ENCODE results near the gene FBXL22.
A peak's percentile ranks its signal among the peaks of the same experiment; 100 is the strongest.

Gene FBXL22, protein sequence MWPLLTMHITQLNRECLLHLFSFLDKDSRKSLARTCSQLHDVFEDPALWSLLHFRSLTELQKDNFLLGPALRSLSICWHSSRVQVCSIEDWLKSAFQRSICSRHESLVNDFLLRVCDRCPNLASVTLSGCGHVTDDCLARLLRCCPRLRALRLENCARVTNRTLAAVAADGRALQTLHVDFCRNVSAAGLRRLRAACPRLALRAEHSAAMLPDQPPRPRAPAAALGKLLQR

GRCh38 chr15:63597038-63597790 is at the start of gene FBXL22:
Gene FBXL22 (plus strand): TSS chr15:63597387. CDS start chr15:63597393, 6 bp downstream.
- peaks cover 4% of the 10 kb centered on the region; the same call in 1 of the 2 replicates for H3K36me3 ChIP-seq (ENCODE audit: insufficient read depth, low read depth, low read length)
- H3K27me3 ChIP-seq (ENCODE audit: insufficient read depth, low read length): peaks cover 34% of the 10 kb centered on the region
- no peak within 1 kb of the TSS for H3K27ac ChIP-seq (ENCODE audit: low read length)
- H3K4me3 ChIP-seq (ENCODE audit: low read length): no peak within 1 kb of the TSS
- peaks cover 9% of the 10 kb centered on the region; the same call in 1 of the 2 replicates for H3K4me1 ChIP-seq (ENCODE audit: insufficient read depth, low read length)
- H3K9ac ChIP-seq (ENCODE audit: low read depth, low read length): no peak within 1 kb of the TSS
- no peaks in the 10 kb centered on the region for H3K9me3 ChIP-seq (ENCODE audit: insufficient read depth, low read depth, low read length)

- Histone ChIP-seq H3K9me3 (ENCODE audit: insufficient read depth, low read depth, low read length) (no peaks in the 10 kb centered on the region), H3K27me3 (ENCODE audit: insufficient read depth, low read length) (no peaks in the 10 kb centered on the region), H3K4me3 (ENCODE audit: low read length) (no peak overlapping the region), H3K36me3 (ENCODE audit: insufficient read depth, low read depth, low read length) (no peaks in the 10 kb centered on the region), H3K4me1 (ENCODE audit: insufficient read depth, low read length) (peaks cover 16% of the 10 kb centered on the region), H3K9ac (ENCODE audit: low read depth, low read length) (no peak overlapping the region), H3K27ac (ENCODE audit: low read length) (no peak overlapping the region)
Observed at GRCh38 chr15:63551400-63551799, 45.8 kb upstream of the FBXL22 start.

- Histone ChIP-seq H3K27me3 (ENCODE audit: insufficient read depth, low read length) (no peaks in the 10 kb centered on the region), H3K9ac (ENCODE audit: low read depth, low read length) (peak overlapping the region; percentile 53; the same call in 1 of the 2 replicates), H3K36me3 (ENCODE audit: insufficient read depth, low read depth, low read length) (no peaks in the 10 kb centered on the region), H3K4me1 (ENCODE audit: insufficient read depth, low read length) (peaks cover 20% of the 10 kb centered on the region), H3K27ac (ENCODE audit: low read length) (peak overlapping the region; percentile 72), H3K9me3 (ENCODE audit: insufficient read depth, low read depth, low read length) (no peaks in the 10 kb centered on the region), H3K4me3 (ENCODE audit: low read length) (peak overlapping the region; percentile 22; the same call in 1 of the 2 replicates)
Observed at GRCh38 chr15:63553388-63553791, 43.8 kb upstream of the FBXL22 start.

DNA sequence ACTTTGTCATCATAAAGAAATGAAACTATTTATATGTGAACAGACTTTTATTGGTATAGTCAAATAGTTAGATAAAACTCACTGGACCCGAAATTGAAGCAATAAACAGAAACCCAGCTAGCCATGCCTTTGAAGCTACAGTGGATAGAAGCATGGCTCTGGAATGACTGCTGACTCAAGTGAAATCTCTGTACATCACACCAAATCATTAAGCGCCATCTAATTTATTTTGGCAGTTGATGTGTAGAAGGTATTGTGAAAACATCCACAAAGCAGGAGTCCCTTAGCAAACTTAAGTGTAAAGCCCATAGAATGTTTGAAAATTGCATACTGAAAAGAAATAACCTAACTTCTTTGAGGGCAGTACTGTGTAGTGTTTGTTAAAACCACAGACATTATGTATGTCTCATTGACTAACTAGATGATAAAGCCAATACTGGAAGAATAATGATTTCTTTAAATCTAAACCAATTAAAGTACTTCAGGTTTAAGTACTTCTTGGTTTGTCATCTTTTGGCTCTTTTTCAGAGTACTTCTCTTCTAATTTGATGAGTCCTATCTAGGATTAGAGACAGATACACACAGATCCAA is 42.8 kb upstream of the FBXL22 start:
- no peaks in the 10 kb centered on the region for H3K36me3 ChIP-seq (ENCODE audit: insufficient read depth, low read depth, low read length)
- no peaks in the 10 kb centered on the region for H3K27me3 ChIP-seq (ENCODE audit: insufficient read depth, low read length)
- peaks cover 25% of the 10 kb centered on the region for H3K4me1 ChIP-seq (ENCODE audit: insufficient read depth, low read length)
- no peaks in the 10 kb centered on the region for H3K9me3 ChIP-seq (ENCODE audit: insufficient read depth, low read depth, low read length)
- H3K9ac ChIP-seq (ENCODE audit: low read depth, low read length): no peak overlapping the region
- H3K27ac ChIP-seq (ENCODE audit: low read length): no peak overlapping the region
- no peak overlapping the region for H3K4me3 ChIP-seq (ENCODE audit: low read length)

DNA sequence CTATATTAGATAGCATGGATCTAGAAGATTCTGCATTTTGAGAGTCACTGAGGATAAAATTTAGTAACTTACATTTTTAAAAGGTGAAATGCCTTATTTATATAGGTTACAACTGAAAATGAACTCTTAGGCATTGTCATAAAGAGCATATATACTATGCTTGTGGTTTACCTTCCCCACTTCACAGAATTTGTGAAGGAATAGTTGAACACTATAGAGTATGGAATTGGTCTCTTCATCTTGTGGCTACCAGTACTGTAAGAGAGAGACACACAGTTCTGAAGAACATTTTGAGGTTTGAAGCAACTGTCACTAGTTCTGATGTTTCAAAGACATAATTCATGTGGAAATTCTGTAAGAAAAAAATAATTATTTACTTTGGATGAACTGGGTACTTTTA is 41.7 kb upstream of the FBXL22 start:
- Histone ChIP-seq H3K9ac (ENCODE audit: low read depth, low read length) (no peak overlapping the region), H3K27ac (ENCODE audit: low read length) (no peak overlapping the region), H3K36me3 (ENCODE audit: insufficient read depth, low read depth, low read length) (no peaks in the 10 kb centered on the region), H3K27me3 (ENCODE audit: insufficient read depth, low read length) (no peaks in the 10 kb centered on the region), H3K4me3 (ENCODE audit: low read length) (no peak overlapping the region), H3K9me3 (ENCODE audit: insufficient read depth, low read depth, low read length) (no peaks in the 10 kb centered on the region), H3K4me1 (ENCODE audit: insufficient read depth, low read length) (peaks cover 32% of the 10 kb centered on the region)

- Histone ChIP-seq H3K27ac (ENCODE audit: low read length) (no peak overlapping the region), H3K9me3 (ENCODE audit: insufficient read depth, low read depth, low read length) (no peaks in the 10 kb centered on the region), H3K4me1 (ENCODE audit: insufficient read depth, low read length) (peaks cover 39% of the 10 kb centered on the region), H3K9ac (ENCODE audit: low read depth, low read length) (no peak overlapping the region), H3K27me3 (ENCODE audit: insufficient read depth, low read length) (no peaks in the 10 kb centered on the region), H3K36me3 (ENCODE audit: insufficient read depth, low read depth, low read length) (no peaks in the 10 kb centered on the region), H3K4me3 (ENCODE audit: low read length) (no peak overlapping the region)
Observed at GRCh38 chr15:63556246-63556645, 40.9 kb upstream of the FBXL22 start.

DNA sequence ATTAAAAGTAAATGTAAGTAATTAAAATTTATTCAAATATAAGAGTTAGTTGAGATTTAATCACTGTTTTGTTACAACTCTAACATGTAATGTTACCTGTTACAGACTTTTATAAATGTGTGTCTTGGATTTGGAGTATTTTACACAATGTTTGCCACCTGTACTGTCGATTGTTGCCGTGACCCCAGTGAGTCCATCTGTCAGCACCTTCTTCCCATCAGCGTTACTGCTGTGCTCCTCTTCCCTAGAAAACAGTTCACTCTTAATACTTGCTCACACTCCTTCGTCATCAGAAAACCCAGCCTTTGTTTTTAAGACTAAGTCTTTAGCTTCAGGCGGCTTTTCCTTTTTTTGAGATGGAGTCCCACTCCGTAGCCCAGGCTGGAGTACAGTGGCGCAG is 40.5 kb upstream of the FBXL22 start:
- H3K9me3 ChIP-seq (ENCODE audit: insufficient read depth, low read depth, low read length): no peaks in the 10 kb centered on the region
- H3K36me3 ChIP-seq (ENCODE audit: insufficient read depth, low read depth, low read length): peaks cover under 1% of the 10 kb centered on the region; the same call in 1 of the 2 replicates
- H3K27me3 ChIP-seq (ENCODE audit: insufficient read depth, low read length): no peaks in the 10 kb centered on the region

GRCh38 chr15:63559753-63560152 is 37.4 kb upstream of the FBXL22 start:
- Histone ChIP-seq H3K9me3 (ENCODE audit: insufficient read depth, low read depth, low read length) (no peaks in the 10 kb centered on the region), H3K27ac (ENCODE audit: low read length) (no peak overlapping the region), H3K4me1 (ENCODE audit: insufficient read depth, low read length) (peaks cover 35% of the 10 kb centered on the region), H3K9ac (ENCODE audit: low read depth, low read length) (no peak overlapping the region), H3K4me3 (ENCODE audit: low read length) (peak overlapping the region; percentile 4; the same call in 1 of the 2 replicates), H3K36me3 (ENCODE audit: insufficient read depth, low read depth, low read length) (peaks cover 11% of the 10 kb centered on the region; the same call in 1 of the 2 replicates), H3K27me3 (ENCODE audit: insufficient read depth, low read length) (no peaks in the 10 kb centered on the region)

More for the DNA sequence above, 40.5 kb upstream of the FBXL22 start:
- no peak overlapping the region for H3K27ac ChIP-seq (ENCODE audit: low read length)
- H3K4me1 ChIP-seq (ENCODE audit: insufficient read depth, low read length): peaks cover 43% of the 10 kb centered on the region
- no peak overlapping the region for H3K4me3 ChIP-seq (ENCODE audit: low read length)
- no peak overlapping the region for H3K9ac ChIP-seq (ENCODE audit: low read depth, low read length)

- H3K4me1 ChIP-seq (ENCODE audit: insufficient read depth, low read length): peaks cover 35% of the 10 kb centered on the region
- H3K9ac ChIP-seq (ENCODE audit: low read depth, low read length): peak overlapping the region; percentile 14; the same call in 1 of the 2 replicates
- H3K36me3 ChIP-seq (ENCODE audit: insufficient read depth, low read depth, low read length): peaks cover 15% of the 10 kb centered on the region; the same call in 1 of the 2 replicates
Observed at GRCh38 chr15:63560741-63561448, 36.3 kb upstream of the FBXL22 start.

DNA sequence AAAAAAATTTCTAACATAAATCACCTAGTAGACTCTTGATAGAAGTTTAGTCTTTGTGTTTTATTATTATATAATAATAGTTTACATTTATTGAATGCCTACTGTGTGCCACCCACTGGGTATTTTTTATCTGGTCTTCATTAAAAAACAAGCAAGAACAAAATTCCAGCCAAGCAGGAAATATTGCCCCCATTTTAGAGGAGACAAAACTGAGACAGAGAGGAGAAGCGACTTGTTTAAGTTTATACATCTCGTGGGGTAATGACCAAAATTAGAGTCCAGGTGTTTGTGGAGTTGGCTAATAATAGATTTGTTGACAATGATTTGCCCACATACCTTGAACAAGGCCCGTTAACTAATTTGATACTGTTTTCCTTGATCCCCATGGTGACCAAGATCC is 33.1 kb upstream of the FBXL22 start:
- no peaks in the 10 kb centered on the region for H3K9me3 ChIP-seq (ENCODE audit: insufficient read depth, low read depth, low read length)

More at GRCh38 chr15:63560741-63561448, 36.3 kb upstream of the FBXL22 start:
- Histone ChIP-seq H3K27ac (ENCODE audit: low read length) (no peak overlapping the region), H3K27me3 (ENCODE audit: insufficient read depth, low read length) (no peaks in the 10 kb centered on the region), H3K4me3 (ENCODE audit: low read length) (no peak overlapping the region), H3K9me3 (ENCODE audit: insufficient read depth, low read depth, low read length) (no peaks in the 10 kb centered on the region)

DNA sequence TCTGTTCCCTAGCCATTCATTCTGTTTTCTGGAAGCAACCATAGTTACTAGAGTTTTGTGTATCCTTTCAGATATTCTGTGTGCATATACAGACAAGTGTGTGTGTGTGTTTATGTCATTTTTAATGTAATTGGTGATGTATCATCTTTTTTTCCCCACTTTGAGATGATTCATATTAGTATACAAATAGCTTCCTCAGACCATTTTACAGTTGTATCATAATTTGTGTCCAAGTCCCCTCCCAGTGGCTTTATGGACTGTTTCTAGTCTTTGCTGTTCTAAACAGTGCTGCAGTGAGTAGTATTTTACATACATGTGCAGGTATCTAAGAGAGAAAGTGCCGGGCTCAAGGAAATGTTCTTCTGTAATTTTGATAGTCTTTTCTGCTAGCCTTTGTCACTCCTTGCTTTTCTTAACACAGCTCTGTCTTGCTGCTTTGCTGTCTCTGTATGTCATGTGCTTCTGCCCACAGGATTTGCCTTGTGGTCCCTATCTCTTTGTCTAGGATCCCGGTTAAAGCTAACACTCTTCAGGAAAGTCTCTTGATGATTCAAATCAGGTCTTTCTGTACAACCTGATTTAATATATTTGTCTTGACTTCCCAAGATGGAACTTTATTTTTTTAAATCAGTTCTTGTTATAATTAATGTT is 31.5 kb upstream of the FBXL22 start:
- Histone ChIP-seq H3K9ac (ENCODE audit: low read depth, low read length) (no peak overlapping the region), H3K36me3 (ENCODE audit: insufficient read depth, low read depth, low read length) (peaks cover 18% of the 10 kb centered on the region; the same call in 1 of the 2 replicates), H3K27me3 (ENCODE audit: insufficient read depth, low read length) (no peaks in the 10 kb centered on the region), H3K4me1 (ENCODE audit: insufficient read depth, low read length) (peaks cover 17% of the 10 kb centered on the region), H3K9me3 (ENCODE audit: insufficient read depth, low read depth, low read length) (no peaks in the 10 kb centered on the region), H3K27ac (ENCODE audit: low read length) (no peak overlapping the region), H3K4me3 (ENCODE audit: low read length) (no peak overlapping the region)

More for the DNA sequence above, 33.1 kb upstream of the FBXL22 start:
- no peak overlapping the region for H3K27ac ChIP-seq (ENCODE audit: low read length)
- peaks cover 18% of the 10 kb centered on the region; the same call in 1 of the 2 replicates for H3K36me3 ChIP-seq (ENCODE audit: insufficient read depth, low read depth, low read length)
- peaks cover 29% of the 10 kb centered on the region for H3K4me1 ChIP-seq (ENCODE audit: insufficient read depth, low read length)
- H3K4me3 ChIP-seq (ENCODE audit: low read length): no peak overlapping the region
- no peak overlapping the region for H3K9ac ChIP-seq (ENCODE audit: low read depth, low read length)
- H3K27me3 ChIP-seq (ENCODE audit: insufficient read depth, low read length): no peaks in the 10 kb centered on the region

Data from iPS-20b (cell line).